Neural cell (in vitro differentiated cells): ENCODE measurements around the gene COL5A1. TPM values are rescaled to one million over a fixed set of nuclear protein-coding genes. Genes with fewer than 3 reads are reported as not detected.

Experiments used
- H2AFZ ChIP-seq: fragments of 200-600, 300-800 bp; sonication (generic), shearing (Covaris generic); 2 replicates; pipeline ENCODE4 v1.6.0; 2014; ENCODE audit warnings: low read depth, mild to moderate bottlenecking, antibody characterized with exemption, low read length, moderate library complexity
- H3F3A ChIP-seq: fragments of 200-600 bp; shearing (Covaris generic); 2 replicates; pipeline ENCODE4 v1.6.1; 2016; ENCODE audit warnings: mild to moderate bottlenecking, moderate library complexity, mixed read lengths, antibody characterized with exemption, low read length; ENCODE audit not compliant: insufficient read depth, poor library complexity, severe bottlenecking
- H3K27ac ChIP-seq: fragments of 200-600, 300-800 bp; sonication (generic), shearing (Covaris generic); 2 replicates; pipeline ENCODE4 v1.5.1; 2014; ENCODE audit warnings: mild to moderate bottlenecking, low read length, moderate library complexity
- H3K27me3 ChIP-seq: fragments of 300-800, 200-600 bp; sonication (generic), shearing (Covaris generic); 2 replicates; pipeline ENCODE4 v1.6.0; 2014; ENCODE audit warnings: mild to moderate bottlenecking, low read depth, low read length, moderate library complexity; ENCODE audit not compliant: insufficient read depth
- H3K36me3 ChIP-seq: fragments of 300-800, 200-600 bp; sonication (generic), shearing (Covaris generic); 2 replicates; pipeline ENCODE4 v1.5.1; 2014; ENCODE audit warnings: mild to moderate bottlenecking, antibody characterized with exemption, low read length, moderate library complexity; ENCODE audit not compliant: insufficient read depth
- H3K4me2 ChIP-seq: fragments of 300-800, 200-600 bp; sonication (generic), shearing (Covaris generic); 2 replicates; pipeline ENCODE4 v1.6.0; 2014; ENCODE audit warnings: mild to moderate bottlenecking, low read length
- H3K4me3 ChIP-seq: fragments of 300-800, 200-600 bp; sonication (generic), shearing (Covaris generic); 2 replicates; pipeline ENCODE4 v1.5.1; 2014; ENCODE audit warnings: mild to moderate bottlenecking, low read length, moderate library complexity
- H3K79me2 ChIP-seq: fragments of 200-600 bp; shearing (Covaris generic); replicated peaks from 2 replicates; pipeline ENCODE4 v1.6.0; 2014; ENCODE audit warnings: mild to moderate bottlenecking, low read length, moderate library complexity; ENCODE audit not compliant: insufficient read depth
- H3K9ac ChIP-seq: fragments of 300-800, 200-600 bp; sonication (generic), shearing (Covaris generic); 2 replicates; pipeline ENCODE4 v1.6.1; 2016; ENCODE audit warnings: mild to moderate bottlenecking, low read length, mixed read lengths
- H3K9me2 ChIP-seq: fragments of 200-600 bp; shearing (Covaris generic); 2 replicates; pipeline ENCODE4 v1.6.1; 2016; ENCODE audit warnings: mild to moderate bottlenecking, low read length, mixed read lengths; ENCODE audit not compliant: insufficient read depth
- H3K9me3 ChIP-seq: fragments of 200-600, 300-800 bp; sonication (generic), shearing (Covaris generic); 2 replicates; pipeline ENCODE4 v1.6.1; 2016; ENCODE audit warnings: mild to moderate bottlenecking, mixed run types, low read length, moderate library complexity, mixed read lengths
- H4K20me1 ChIP-seq: fragments of 200-600 bp; shearing (Covaris generic); 2 replicates; pipeline ENCODE4 v1.6.1; 2016; ENCODE audit warnings: mild to moderate bottlenecking, mixed run types; ENCODE audit not compliant: insufficient read depth
- CTCF ChIP-seq: fragments of 450-650 bp; IDR thresholded peaks from 2 replicates; pipeline ENCODE4 v1.5.1; 2014; ENCODE audit warnings: antibody characterized with exemption, mild to moderate bottlenecking, moderate library complexity; ENCODE audit not compliant: poor library complexity, severe bottlenecking
- EP300 ChIP-seq: fragments of 450-650 bp; conservative IDR thresholded peaks from 2 replicates; pipeline ENCODE4 v1.6.1; 2014; ENCODE audit warnings: antibody characterized with exemption, mild to moderate bottlenecking, moderate library complexity; ENCODE audit not compliant: poor library complexity, severe bottlenecking
- EZH2 ChIP-seq: fragments of 200-600, 300-800 bp; shearing (Covaris generic), sonication (generic); IDR thresholded peaks from 2 replicates; pipeline ENCODE4 v1.6.1; 2014; ENCODE audit warnings: antibody characterized with exemption, low read length, borderline replicate concordance, mild to moderate bottlenecking; ENCODE audit not compliant: insufficient read depth, poor library complexity, severe bottlenecking
- MXI1 ChIP-seq: fragments of 450-650 bp; conservative IDR thresholded peaks from 2 replicates; pipeline ENCODE4 v1.6.1; 2014; ENCODE audit warnings: antibody characterized with exemption, mild to moderate bottlenecking; ENCODE audit not compliant: poor library complexity, severe bottlenecking
- POLR2AphosphoS5 ChIP-seq: IDR thresholded peaks from 2 replicates; pipeline ENCODE4 v1.6.1; 2012
- RAD21 ChIP-seq: fragments of 450-650 bp; conservative IDR thresholded peaks from 2 replicates; pipeline ENCODE4 v1.6.1; 2014; ENCODE audit warnings: antibody characterized with exemption, mild to moderate bottlenecking, moderate library complexity
- REST ChIP-seq: IDR thresholded peaks from 2 replicates; pipeline ENCODE4 v1.6.1; 2012; ENCODE audit warnings: borderline replicate concordance
- SMC3 ChIP-seq: fragments of 450-650 bp; conservative IDR thresholded peaks from 2 replicates; pipeline ENCODE4 v1.6.1; 2014; ENCODE audit warnings: antibody characterized with exemption, mild to moderate bottlenecking, moderate library complexity; ENCODE audit not compliant: poor library complexity
- TAF1 ChIP-seq: IDR thresholded peaks from 2 replicates; pipeline ENCODE4 v1.6.1; 2012; ENCODE audit warnings: low read depth
- polyA plus RNA-seq: library from polyadenylated mRNA; depleted of rRNA; stranded (reverse); fragments of >200 nt; gene quantifications from 2 replicates; pipeline ENCODE4 v1.2.3, GENCODE V29; 2014

Gene COL5A1
- polyA plus RNA-seq, 1 donor from 2014 or later, result not detected

GRCh38 chr9:134843740-134844139, 202.1 kb downstream of the COL5A1 start (continued):
- no peak for TF ChIP-seq MXI1

- H3K9me2 ChIP-seq, result no peaks in the 10 kb centered on the region
- H3K9ac ChIP-seq, result no peak overlapping the region
- H3K4me2 ChIP-seq, result no peak overlapping the region
- H3K36me3 ChIP-seq, result no peaks in the 10 kb centered on the region
- no peak overlapping the region for H3K27ac ChIP-seq
- no peaks in the 10 kb centered on the region for H4K20me1 ChIP-seq
- no peaks in the 10 kb centered on the region for H3K27me3 ChIP-seq
- no peak overlapping the region for H2AFZ ChIP-seq
- H3K79me2 ChIP-seq, result no peaks in the 10 kb centered on the region
- no peaks in the 10 kb centered on the region for H3F3A ChIP-seq
- no peak overlapping the region for H3K4me3 ChIP-seq
- TF ChIP-seq CTCF (no peak), RAD21 (no peak), TAF1 (no peak), MXI1 (no peak), POLR2AphosphoS5 (no peak), REST (no peak), EZH2 (no peak), EP300 (no peak), SMC3 (no peak)
- no peaks in the 10 kb centered on the region for H3K9me3 ChIP-seq
These were observed 203.2 kb downstream of the COL5A1 start for GRCh38 chr9:134844821-134845220.

- no peaks in the 10 kb centered on the region for H4K20me1 ChIP-seq
- no peak overlapping the region for H3K27ac ChIP-seq
- no peaks in the 10 kb centered on the region for H3K9me3 ChIP-seq
- no peaks in the 10 kb centered on the region for H3K36me3 ChIP-seq
- no peaks in the 10 kb centered on the region for H3K9me2 ChIP-seq
- H3K4me3 ChIP-seq, result no peak overlapping the region
- no peak overlapping the region for H3K9ac ChIP-seq
- TF ChIP-seq REST, result no peak
- TF ChIP-seq EZH2, result no peak
- no peak for TF ChIP-seq CTCF
- TF ChIP-seq EP300, result no peak
- no peak for TF ChIP-seq MXI1
- TF ChIP-seq POLR2AphosphoS5, result no peak
- no peak for TF ChIP-seq SMC3
- TF ChIP-seq RAD21, result no peak
- TF ChIP-seq TAF1, result no peak
- H3F3A ChIP-seq, result no peaks in the 10 kb centered on the region
- H3K4me2 ChIP-seq, result no peak overlapping the region
- H3K27me3 ChIP-seq, result no peaks in the 10 kb centered on the region
- H2AFZ ChIP-seq, result no peak overlapping the region
- H3K79me2 ChIP-seq, result no peaks in the 10 kb centered on the region
These were observed 204.6 kb downstream of the COL5A1 start for GRCh38 chr9:134846187-134846586.
